Measurements from ENCODE around the gene GMCL2.

DNA sequence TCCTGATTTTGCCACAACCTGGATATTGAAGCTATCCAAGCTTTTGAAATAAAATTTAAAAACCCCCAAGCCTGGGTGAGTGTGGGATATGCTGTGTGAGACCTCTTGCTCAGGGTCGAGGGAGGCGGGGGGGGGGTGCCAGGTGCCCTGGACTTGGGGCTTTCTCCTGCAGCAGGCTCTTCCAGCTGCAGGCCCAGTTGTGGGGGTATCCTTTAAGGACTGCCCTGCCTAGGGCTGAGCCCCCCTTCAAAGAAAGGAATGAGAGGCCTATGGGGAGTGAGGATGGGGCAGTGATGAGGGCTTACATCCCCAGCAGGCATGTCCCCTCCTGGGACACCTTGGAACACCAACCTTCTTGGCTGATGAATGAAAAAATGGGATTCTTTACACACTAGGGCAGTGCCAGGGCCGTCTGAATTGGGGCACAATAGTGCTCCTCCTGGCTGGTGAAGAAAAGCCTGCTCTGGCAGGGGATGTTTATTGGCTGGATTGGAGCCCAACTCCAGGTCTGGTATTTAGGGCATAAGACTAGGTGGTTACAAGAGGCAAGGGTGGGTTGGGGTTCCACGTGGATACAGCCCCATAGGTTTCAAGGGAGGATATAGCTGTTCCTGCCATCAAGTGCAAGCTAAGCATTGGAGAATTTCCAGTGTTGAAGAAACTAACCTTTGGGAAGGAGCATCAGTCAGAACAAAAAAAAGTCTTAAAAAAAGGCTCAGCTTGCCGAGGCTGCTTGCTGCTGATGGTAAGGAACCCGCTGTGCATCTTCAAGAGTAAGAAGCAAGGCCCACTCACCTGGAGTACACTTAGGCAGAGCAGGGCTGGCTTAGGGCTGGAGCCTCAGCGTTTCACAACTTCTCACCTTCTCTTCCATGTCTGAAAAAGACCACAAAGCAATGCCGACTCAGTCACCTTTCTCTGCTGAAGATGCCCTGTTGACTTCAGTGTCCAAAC is 24.2 kb upstream of the GMCL2 start:
- TF ChIP-seq POLR2AphosphoS5 (IDR thresholded peaks at IDR 0.05) (no peak), CTCF (IDR thresholded peaks at IDR 0.05) (no peak)

Data from prostate gland (tissue), 2 donors.